Activated T-cell treated with anti-CD3 and anti-CD28 coated beads for 48 hours (primary cell): ENCODE results near the gene VPS52.

Experiments
- DNase-seq: peaks from one replicate; pipeline ENCODE4 v3.0.0-alpha.2; 2020; ENCODE audit warnings: low read depth

The VPS52 gene

GRCh38 chr6:33271468-33272274 is at the start of gene VPS52, which contains the start of gene RPS18:
TSS of gene VPS52 (minus strand) at chr6:33271876. CDS start at chr6:33271675, 201 bp downstream.
TSS of gene RPS18 (plus strand) at chr6:33272075. CDS start at chr6:33272120, 45 bp downstream.
- peak; percentile 81 for DNase-seq

GRCh38 chr6:33321227-33321626 is 49.6 kb upstream of the VPS52 start:
- no peak for DNase-seq

GRCh38 chr6:33320315-33321181 is 48.9 kb upstream of the VPS52 start:
- no peak for DNase-seq

- DNase-seq = no peak
These were observed 48.3 kb upstream of the VPS52 start for GRCh38 chr6:33319939-33320314.

GRCh38 chr6:33318426-33319073 is 46.9 kb upstream of the VPS52 start:
- no peak for DNase-seq

- peak; percentile 92 for DNase-seq
These were observed 46.2 kb upstream of the VPS52 start, which contains the start of gene ZBTB22 for GRCh38 chr6:33317669-33318425. TSS of gene ZBTB22 (minus strand) at chr6:33317744. CDS start at chr6:33316916, 828 bp downstream.

GRCh38 chr6:33317419-33317668 is 45.7 kb upstream of the VPS52 start:
- DNase-seq = no peak

- DNase-seq = no peak
These were observed 45.1 kb upstream of the VPS52 start for GRCh38 chr6:33316603-33317418.

GRCh38 chr6:33315793-33316602 is 44.3 kb upstream of the VPS52 start:
- DNase-seq = no peak

GRCh38 chr6:33314943-33315792 is 43.5 kb upstream of the VPS52 start:
- DNase-seq = no peak

GRCh38 chr6:33314515-33314942 is 42.9 kb upstream of the VPS52 start:
- no peak for DNase-seq

GRCh38 chr6:33313709-33314514 is 42.2 kb upstream of the VPS52 start, which contains the start of gene TAPBP:
TSS of gene TAPBP (minus strand) at chr6:33314078. CDS start at chr6:33314041, 37 bp downstream.
- peak; percentile 77 for DNase-seq

- DNase-seq = no peak
These were observed 41.5 kb upstream of the VPS52 start for GRCh38 chr6:33313105-33313708.

- DNase-seq = peak; percentile 66
These were observed 40.9 kb upstream of the VPS52 start for GRCh38 chr6:33312361-33313104.

- no peak for DNase-seq
These were observed 34.7 kb upstream of the VPS52 start for GRCh38 chr6:33306356-33306755.

GRCh38 chr6:33305052-33305451 is 33.4 kb upstream of the VPS52 start:
- no peak for DNase-seq

GRCh38 chr6:33304216-33304615 is 32.5 kb upstream of the VPS52 start:
- DNase-seq = no peak
